Amygdala (tissue), 56 donors: ENCODE data around the gene KSR2.
"Not testable (repeated sequence)": the region's sequence is repeated elsewhere in the genome, so short reads cannot be mapped to it uniquely, and the experiment has no call there.

Source experiments
- DNase-seq, 56 donors: peaks; one replicate each; lab custom pipeline; 2025; lab: John Stamatoyannopoulos, UW

The KSR2 gene

DNA sequence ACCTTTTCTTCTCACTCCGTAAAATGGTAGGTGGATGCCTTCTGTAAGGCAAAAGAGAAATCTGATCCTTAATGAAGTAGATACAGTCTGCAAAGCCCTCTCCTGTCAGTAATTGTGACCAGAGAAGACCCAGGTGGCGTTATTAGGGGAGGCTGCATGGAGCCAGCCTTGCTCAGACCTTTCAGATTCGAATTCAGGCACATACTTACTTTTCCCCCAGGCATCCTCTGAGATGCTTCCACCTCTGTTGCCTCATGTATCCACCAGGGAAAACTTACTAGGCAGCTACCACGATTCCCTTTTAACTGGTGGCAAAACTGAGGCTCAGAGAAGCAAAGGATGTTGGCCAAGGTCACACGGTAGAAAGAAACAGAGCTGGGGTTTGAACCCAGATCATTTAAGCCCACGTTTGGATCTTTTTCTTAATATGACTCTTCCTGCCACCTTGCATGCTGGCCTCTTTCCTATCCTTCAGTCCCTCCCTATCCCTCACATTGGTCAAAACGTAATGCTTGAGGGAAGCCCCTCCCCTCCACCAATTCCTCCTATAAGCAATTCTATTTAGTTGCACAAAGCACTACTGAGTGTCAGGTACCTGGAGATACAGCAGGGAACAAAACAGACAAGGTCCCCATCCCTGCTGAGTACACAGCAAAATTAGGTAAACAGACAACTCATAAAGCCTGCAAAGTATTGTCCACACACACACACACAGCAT lies 179.4 kb downstream of the KSR2 start:
- DNase-seq = no peak

DNA sequence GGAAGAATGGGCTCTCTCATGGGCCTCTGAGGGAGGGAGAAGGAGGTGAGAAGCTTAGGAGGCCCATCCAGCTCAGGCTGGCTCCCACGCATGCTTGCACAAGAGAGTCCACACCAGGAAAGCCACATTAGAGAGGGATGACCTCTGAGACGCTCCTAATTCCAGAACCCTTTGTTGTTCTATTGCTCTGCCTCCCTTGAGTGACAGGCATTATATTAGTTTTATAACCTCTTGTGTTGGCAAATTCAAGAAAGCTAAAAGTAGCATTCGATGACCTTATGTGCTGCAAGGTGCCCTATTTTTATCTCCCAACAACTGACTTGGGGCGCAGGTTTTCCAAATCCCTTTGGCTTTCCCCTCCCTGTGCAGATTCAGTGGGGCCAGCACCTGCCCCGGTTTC lies 190.1 kb downstream of the KSR2 start:
- no peak for DNase-seq

DNA sequence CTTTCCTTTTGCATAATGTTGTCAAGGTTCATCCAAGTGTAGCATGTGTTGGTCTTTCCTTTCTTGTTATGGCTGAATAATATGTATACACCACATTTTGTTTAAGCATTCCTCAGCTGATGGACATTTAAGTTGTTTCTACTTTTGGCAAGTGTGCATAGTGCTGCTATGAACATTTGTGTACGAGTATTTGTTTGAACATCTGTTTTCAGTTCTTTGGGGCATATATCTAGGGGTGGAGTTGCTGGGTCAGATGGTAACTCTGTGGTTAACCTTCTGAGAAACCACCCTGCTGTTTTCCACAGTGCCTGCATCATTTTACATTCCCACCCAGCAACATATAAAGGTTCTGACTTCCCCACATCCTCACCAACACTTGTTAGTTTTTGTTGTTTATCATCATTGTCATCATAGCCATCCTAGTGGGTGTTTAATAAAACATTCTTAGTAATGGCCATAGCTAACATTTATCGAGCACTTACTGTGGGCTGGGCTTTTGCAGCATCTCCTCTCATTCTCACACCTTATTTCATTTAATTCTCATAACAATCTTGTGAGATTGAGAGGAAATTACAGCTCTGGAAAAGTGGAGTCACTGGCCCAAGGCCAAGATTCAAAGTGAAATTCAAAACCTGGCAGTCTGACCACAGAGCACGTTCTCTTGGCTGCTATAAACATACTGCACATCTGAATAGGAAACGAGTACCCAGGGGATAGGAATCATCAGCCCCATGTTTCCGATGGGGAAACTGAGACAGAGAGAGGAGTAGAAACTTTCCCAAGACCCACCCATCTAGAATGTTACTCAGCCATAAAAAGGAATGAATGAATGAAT lies 193.6 kb downstream of the KSR2 start:
- no peak for DNase-seq

DNA sequence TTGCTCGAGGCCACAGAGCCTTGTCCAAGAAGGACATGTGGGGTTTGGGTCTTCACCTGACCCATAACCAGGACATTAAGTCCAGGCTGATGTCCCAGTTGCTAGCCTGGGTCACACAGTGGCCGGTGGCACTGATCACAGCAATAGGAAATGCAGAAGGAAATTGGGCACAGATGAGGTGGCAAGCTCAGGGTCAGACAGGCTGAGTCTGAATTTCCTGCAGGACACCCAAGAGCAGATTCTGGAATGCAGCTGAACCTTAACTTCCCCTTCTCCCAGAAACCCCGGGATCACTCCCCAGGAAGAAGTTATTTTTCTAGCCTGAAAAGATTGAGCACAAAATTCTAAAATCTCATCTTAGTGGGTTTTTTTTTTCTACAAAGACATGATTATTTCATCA lies 199.9 kb downstream of the KSR2 start:
- DNase-seq = no peak

DNA sequence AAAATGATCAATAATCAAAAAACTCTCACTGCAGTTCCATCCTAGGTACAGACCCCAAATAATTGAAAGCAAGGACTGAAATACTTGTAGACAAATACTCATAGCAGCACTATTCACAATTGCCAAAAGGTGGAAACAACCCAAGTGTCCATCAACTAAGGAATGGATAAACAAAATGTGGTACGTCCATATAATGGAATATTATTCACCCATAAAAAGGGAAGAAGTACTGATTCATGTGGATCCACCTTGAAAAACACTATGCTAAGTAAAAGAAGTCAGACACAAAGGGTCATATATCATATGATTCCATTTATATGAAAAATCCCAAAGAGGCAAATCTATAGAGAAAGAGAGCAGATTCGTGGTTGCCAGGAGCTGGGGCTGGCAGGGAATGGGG lies 202.8 kb downstream of the KSR2 start:
- DNase-seq = no peak

DNA sequence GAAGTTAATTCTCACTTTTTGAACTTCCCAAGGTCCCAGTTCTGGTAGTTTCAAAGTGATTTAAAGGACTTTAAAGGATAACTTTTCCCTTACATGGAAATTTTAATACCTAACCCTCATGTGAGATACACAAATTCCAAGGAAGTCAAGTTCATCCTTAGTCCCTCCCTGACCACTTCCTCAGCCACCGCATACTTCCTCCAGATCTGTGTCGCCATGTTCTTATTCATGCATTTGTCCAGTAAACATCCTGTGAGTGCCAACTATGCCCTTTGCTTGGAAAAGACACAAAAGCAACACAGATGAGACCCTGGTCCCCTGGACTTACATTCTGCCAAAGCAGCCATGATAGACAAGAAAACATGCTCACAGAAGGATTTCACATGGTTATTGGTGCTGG lies 206.6 kb downstream of the KSR2 start:
- DNase-seq = no peak

DNA sequence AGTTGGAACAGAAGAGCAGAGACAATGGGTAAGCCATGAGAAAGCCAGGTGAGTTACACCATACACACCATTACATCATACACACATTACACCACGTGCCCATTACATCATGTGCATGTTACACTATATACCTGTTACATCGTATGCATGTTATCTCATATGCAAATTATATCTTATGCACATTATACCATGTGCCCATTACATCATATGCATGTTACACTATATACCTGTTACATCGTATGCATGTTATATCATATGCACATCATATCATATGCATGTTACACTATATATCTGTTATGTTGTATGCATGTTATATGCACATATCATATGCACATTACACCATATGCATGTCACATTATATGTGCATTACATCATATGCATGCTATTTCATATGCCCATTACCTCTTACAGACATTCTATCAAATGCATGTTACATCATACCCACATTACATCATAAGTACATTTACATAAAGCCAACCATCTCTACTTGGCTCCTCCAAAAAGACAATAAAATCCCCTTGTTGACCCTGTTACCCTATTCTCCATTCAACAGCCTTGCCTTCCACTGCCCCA lies 207.2 kb downstream of the KSR2 start:
- no peak for DNase-seq

DNA sequence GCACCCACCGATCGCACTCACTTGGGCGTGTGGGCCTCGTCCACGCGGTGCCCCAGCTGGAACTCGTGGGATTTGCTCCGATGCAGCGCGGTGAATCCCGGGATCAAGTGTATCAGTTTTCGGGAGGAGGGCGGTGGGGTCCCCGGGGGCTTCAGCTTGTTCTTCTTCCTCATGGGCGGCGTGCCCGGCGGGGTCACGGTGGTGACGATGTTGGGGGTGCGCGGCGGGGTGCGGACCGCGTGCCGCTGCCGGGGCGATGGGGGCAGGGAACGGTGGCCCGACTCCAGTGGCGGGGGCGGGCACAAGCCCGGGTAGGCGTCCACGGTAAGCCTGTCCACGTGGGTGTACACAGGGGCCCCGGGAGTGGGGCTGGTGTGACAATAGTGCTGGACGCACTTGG lies 207.8 kb downstream of the KSR2 start:
- no peak for DNase-seq

DNA sequence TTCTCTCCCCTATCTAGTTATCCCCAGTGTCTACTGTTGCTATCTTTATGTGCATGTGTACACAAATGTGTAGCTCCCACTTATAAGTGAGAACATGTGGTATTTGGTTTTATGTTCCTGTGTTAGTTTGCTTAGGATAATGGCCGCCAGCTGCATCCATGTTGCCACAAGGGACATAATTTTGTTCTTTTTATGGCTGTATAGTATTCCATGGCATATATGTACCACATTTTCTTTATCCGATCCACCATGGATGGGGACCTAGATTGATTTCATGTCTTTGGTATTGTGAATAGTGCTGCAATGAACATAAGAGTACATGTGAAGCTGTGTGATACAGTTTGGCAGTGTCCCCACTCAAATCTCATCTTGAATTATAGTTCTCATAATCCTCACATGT lies 218.1 kb downstream of the KSR2 start:
- no peak for DNase-seq

DNA sequence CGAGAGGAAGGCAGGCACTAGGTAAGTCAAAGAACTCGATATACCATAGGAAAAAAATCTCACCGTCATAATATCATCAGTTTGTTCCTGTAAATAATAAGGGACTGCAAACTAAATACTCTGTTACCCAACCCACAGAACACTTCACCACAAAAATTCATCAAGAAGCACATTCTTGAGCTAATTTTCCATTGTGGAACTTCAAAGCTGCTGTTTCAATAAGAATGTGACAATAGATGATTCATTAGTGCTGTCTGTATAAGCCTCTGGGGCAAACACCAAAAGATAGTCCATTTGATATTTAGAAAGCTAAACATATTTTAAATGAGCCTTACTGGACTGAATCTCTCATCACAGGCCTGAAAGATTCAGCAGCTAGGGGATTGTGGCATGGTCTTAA lies 219.4 kb downstream of the KSR2 start:
- no peak for DNase-seq

DNA sequence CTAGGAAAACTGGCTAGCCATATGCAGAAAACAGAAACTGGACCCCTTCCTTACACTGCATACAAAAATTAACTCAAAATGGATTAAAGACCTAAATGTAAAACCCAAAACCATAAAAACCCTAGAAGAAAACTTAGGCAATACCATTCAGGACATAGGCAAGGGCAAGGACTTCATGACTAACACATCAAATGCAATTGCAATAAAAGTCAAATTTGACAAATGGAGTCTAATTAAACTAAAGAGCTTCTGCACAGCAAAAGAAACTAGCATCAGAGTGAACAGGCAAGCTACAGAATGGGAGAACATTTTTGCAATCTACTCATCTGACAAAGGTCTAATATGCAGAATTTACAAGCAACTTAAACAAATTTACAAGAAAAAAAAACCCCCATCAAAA lies 222.4 kb downstream of the KSR2 start:
- not testable (repeated sequence) for DNase-seq

DNA sequence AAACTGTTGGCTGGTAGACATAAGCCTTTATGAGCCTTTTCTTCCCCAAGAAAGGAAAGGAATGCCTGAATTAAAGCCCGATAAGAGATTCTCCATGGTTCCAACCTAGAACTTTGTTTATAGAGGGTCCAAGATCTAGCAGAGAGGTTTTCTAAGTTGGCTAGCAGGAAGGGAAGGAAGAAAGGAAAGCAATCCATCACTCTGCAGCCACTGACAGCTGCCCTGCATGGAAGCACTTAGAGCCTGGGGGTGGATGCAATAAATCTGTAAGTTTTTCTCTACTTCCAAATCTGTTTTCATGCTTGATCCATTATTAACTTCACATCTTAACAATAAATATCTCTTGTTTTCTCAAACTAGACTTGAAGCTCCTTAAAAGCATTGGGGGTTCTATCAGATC lies 224.4 kb downstream of the KSR2 start:
- DNase-seq = no peak

DNA sequence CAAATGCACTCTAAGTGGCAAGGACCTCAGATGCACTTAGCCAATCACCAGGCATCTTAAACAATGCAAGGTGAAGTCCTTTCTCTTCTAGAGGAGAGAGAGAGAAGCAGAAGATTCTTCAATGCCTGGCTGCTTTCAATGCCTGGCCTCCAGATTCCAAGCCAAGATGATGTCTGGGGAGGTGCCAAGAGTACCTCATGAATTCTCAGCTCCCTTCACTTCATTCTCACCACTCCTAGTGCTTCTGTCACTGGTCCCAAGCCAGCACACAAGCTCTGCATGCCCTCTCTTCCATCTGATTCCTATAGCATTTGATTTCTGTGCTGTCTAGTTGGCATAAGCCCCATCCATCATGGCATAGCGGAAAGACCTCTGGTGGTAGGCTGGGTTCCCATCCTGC lies 225.0 kb downstream of the KSR2 start:
- no peak for DNase-seq

DNA sequence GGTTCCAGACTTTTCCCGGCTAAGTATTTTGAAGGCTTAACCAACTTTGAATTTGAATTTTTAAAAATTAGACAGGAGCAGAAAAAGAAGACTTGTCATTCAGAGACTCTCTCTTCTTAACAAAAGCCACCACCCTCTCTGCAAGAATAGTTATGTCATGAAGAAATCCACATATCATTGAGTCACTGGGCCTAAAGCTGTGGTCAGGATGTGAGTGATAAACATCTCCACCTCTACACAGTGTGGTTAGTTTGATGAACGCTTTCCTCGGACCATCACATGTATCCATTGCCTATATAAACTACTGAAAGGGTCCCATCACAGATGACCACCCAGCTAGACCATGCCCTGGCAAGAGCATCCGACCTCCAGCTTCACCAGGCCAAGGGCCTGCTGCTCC lies 226.1 kb downstream of the KSR2 start:
- no peak for DNase-seq

DNA sequence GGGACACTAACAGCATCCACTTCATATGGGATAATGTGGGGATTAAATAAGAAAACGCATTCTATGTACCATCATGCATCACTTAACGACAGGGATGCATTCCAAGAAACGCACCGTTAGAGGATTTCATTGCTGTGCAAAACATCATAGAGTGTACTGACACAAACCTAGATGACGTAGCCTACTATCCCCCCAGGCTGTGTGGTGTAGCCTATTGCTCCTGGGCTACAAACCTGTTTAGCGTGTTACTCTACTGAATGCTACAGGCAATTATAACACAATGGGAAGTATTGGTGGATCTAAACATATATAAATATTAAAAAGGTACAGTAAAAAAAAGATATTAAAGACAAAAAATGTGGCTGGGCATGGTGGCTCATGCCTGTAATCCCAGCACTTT lies 230.6 kb downstream of the KSR2 start:
- DNase-seq = no peak

DNA sequence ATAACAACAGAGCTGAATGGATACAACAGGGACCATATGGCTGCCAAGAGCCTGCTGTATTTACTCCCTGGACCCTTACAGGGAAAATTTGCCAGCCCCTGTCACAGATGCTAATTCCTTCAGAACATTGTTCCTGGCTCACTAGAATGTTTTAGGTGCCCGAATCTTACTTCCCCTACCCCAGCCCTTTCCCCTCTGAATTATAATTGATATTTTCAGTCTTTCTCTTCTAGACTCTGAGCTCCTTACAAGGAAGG lies 235.3 kb downstream of the KSR2 start:
- DNase-seq = no peak

DNA sequence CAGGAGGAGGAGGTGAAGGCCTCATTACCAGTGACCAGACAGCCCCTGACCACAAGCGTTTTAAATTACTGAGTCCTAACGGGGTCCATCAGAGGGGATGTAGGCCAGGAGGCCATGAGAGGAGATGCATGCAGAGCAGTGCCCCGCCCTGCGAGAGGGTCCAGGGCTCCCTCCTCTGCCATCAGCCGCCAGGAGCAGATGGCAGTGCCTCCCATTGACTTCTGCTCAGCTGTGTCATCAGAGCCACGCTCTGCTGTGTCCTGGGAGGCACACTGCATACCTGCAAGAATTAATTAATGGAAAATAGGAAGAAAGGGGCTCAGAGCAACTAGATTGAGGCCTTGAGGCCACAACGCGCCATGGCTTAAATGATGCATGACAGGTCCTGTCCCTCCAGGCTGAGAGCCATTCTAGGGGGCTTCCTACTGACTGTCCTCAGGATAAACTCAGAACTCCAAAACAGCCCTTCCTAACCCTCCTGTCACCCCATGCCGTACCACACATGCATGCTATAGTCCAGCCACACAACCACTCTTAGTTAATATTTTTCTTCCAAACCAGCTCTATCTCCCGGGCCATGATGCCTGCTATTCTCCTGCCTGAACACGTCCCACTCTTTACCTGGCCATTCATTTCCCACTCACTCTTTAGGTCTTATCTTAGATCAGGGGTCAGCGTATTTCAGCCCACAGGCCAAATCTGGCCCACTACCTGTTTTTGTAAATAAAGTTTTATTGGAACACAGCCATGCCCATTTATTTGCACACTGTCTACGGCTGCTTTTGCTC lies 235.8 kb downstream of the KSR2 start:
- DNase-seq = no peak

DNA sequence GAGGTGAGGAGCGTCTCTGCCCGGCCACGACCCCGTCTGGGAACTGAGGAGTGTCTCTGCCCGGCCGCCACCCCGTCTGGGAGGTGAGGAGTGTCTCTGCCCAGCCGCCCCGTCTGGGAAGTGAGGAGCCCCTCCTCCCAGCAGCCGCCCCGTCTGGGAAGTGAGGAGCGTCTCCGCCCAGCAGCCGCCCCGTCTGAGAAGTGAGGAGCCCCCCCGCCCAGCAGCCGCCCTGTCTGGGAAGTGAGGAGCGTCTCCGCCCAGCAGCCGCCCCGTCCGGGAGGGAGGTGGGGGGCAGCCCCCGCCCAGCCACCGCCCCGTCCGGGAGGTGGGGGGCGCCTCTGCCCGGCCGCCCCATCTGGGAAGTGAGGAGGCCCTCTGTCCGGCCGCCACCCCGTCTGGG lies 237.7 kb downstream of the KSR2 start:
- not testable (repeated sequence) for DNase-seq

DNA sequence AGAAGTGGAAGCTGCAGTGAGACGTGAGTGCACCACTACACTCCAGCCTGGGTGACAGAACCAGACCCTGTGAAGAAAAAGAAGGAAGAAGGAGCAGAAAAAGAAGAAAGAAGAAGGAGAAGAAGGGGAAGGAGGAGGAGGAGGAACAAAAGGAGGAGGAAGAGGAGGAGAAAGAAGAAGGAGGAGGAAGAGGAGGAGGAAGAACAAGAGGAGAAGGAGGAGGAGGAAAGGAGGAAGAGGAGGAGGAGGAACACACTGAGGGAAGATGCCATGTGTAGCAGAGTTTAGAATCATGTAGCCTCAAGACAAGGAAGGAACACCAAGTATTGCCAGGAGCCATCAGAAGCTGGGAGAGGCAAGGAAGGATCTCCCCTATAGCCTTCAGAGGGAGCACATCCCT lies 241.5 kb downstream of the KSR2 start:
- no peak for DNase-seq

DNA sequence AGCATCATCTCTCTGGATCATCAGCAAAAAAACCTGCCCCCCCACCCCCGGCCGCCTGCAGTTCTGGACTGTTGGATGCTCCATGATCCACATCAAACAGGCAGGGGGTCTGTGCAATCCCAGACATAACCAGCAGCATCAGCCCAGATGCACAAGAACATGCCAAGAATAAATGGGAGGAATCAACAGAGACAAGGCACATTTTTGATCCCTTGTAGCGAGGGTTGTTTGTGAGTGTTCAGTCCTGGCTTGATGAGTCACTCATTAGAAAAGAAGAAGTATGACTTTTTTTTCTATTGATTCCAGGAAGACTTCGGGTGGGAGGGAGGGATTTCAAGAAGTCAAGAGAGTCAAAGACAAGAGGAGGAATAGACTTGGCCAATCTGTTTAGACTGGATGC lies 244.2 kb downstream of the KSR2 start:
- no peak for DNase-seq

DNA sequence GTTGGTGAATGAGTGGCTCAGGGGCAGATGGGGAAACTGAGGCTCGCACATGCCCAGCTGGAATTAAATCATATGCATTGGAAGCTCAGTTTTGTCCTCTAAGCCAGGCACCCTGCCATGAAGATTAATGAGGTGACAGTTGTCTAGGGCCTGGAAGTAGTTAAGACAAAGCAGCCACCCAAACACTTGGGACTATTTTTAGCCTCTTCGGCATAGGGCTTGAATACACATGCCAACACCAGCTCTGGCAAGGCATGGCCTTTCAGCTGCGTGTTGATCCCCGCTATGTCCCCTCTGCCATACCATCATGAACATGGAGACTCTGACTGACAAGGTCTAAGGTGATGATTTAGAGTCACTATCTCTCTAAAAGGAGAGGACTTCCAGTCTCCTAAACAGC lies 250.2 kb downstream of the KSR2 start:
- DNase-seq = no peak
